Measurements from ENCODE around the gene TRIM22. TPM values are rescaled to one million over a fixed set of nuclear protein-coding genes. Genes with fewer than 3 reads are reported as not detected.

TRIM22 gene
- total RNA-seq, 1 experiment from 2014 or later = not detected

DNA sequence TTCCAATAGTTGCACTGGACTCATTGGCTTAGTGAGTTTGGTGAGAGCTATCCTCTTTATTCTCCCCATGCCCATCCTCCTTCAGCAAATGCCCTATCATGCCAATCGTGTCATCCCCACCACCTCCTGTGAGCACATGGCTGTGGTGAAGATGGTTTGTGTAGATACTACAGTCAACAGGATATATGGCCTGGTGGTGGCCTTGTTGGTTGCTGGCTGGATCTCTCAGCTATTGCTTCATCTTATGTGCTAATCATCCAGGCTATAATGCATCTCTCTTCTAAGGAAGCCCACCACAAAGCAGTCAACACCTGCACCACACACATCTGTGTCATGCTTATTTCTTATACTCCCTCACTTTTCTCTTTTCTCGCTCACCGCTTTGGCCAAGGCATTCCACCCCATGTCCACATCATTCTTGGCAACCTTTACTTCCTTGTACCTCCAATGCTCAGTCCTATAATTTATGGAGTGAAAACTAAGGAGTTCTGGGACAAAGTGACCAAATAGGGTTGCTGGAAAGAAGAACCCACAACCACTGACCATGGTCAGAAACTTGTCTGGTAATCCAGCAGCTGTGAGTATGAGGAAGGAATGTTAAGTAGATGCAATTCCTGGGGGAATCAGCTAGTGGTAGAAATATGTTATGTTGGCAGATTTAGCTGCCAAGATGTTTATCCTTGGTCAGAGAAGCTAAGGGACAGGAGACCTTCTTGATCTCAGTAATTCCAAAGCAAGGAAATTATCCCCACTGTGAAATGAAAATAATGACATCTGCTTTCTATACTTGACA is 30.3 kb downstream of the TRIM22 start:
- no peak overlapping the region for H3K4me3 ChIP-seq (ENCODE audit: low read depth, low read length)
- Mint-ChIP-seq H3K27me3 (ENCODE audit: insufficient read depth, unreplicated experiment) (no peaks in the 10 kb centered on the region), H3K36me3 (ENCODE audit: insufficient read depth, unreplicated experiment) (no peaks in the 10 kb centered on the region), H3K4me1 (ENCODE audit: low read depth, unreplicated experiment) (no peaks in the 10 kb centered on the region), H3K27ac (ENCODE audit: unreplicated experiment) (no peak overlapping the region), H3K9me3 (ENCODE audit: unreplicated experiment) (no peaks in the 10 kb centered on the region), H3K4me3 (ENCODE audit: unreplicated experiment) (no peak overlapping the region)
- no peaks in the 10 kb centered on the region for H3K36me3 ChIP-seq (ENCODE audit: control insufficient read depth, insufficient read depth, low read length)
- H3K9me3 ChIP-seq = no peaks in the 10 kb centered on the region
- CTCF ChIA-PET = no interaction called here
- H3K4me1 ChIP-seq = no peaks in the 10 kb centered on the region
- no TSS peak for BruUV-seq (replicated peaks)
- no peaks in the 10 kb centered on the region for H3K27me3 ChIP-seq (replicated peaks; ENCODE audit: control insufficient read depth, insufficient read depth, low read length)
- no peak for DNase-seq
- TF ChIP-seq, protein P1, sequence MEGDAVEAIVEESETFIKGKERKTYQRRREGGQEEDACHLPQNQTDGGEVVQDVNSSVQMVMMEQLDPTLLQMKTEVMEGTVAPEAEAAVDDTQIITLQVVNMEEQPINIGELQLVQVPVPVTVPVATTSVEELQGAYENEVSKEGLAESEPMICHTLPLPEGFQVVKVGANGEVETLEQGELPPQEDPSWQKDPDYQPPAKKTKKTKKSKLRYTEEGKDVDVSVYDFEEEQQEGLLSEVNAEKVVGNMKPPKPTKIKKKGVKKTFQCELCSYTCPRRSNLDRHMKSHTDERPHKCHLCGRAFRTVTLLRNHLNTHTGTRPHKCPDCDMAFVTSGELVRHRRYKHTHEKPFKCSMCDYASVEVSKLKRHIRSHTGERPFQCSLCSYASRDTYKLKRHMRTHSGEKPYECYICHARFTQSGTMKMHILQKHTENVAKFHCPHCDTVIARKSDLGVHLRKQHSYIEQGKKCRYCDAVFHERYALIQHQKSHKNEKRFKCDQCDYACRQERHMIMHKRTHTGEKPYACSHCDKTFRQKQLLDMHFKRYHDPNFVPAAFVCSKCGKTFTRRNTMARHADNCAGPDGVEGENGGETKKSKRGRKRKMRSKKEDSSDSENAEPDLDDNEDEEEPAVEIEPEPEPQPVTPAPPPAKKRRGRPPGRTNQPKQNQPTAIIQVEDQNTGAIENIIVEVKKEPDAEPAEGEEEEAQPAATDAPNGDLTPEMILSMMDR (IDR thresholded peaks at IDR 0.05; ENCODE audit: insufficient read depth in 1 of 2, low read depth in 1 of 2, low read length in 1 of 2, severe bottlenecking in 1 of 2, unreplicated experiment in 1 of 2) = no peak
- intact Hi-C loops (cut with micrococcal nuclease; ENCODE audit: unreplicated experiment) = no loop called here
- POLR2A ChIA-PET = no interaction called here

- H3K27me3 Mint-ChIP-seq (ENCODE audit: insufficient read depth, unreplicated experiment) = peaks cover 3% of the 10 kb centered on the region
- POLR2A ChIA-PET = no interaction called here
- CTCF ChIA-PET = no interaction called here
These were observed 33.0 kb downstream of the TRIM22 start for GRCh38 chr11:5722622-5723021.

DNA sequence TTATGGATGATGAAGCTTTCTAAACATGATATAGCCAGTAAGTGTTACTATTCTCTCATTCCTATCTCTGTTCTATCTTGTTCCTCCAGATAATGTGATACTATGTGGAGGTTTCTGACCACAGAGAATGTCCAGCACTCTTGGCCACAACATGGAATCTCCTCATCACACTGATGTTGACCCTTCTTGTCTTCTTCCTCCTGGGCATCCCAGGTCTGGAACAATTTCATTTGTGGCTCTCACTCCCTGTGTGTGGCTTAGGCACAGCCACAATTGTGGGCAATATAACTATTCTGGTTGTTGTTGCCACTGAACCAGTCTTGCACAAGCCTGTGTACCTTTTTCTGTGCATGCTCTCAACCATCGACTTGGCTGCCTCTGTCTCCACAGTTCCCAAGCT is 36.8 kb downstream of the TRIM22 start:
- no TSS peak for BruUV-seq (replicated peaks)
- no peaks in the 10 kb centered on the region for H3K4me1 Mint-ChIP-seq (ENCODE audit: low read depth, unreplicated experiment)
- intact Hi-C loops (cut with micrococcal nuclease; ENCODE audit: unreplicated experiment) = no loop called here
- POLR2A ChIA-PET = no interaction called here
- no peaks in the 10 kb centered on the region for H3K27me3 ChIP-seq (replicated peaks; ENCODE audit: control insufficient read depth, insufficient read depth, low read length)
- H3K4me1 ChIP-seq = no peaks in the 10 kb centered on the region
- TF ChIP-seq, protein P1 (IDR thresholded peaks at IDR 0.05; ENCODE audit: insufficient read depth in 1 of 2, low read depth in 1 of 2, low read length in 1 of 2, severe bottlenecking in 1 of 2, unreplicated experiment in 1 of 2) = no peak
- no peak overlapping the region for H3K27ac Mint-ChIP-seq (ENCODE audit: unreplicated experiment)
- H3K9me3 Mint-ChIP-seq (ENCODE audit: unreplicated experiment) = no peaks in the 10 kb centered on the region
- H3K36me3 ChIP-seq (ENCODE audit: control insufficient read depth, insufficient read depth, low read length) = no peaks in the 10 kb centered on the region
- no peaks in the 10 kb centered on the region for H3K9me3 ChIP-seq
- H3K4me3 Mint-ChIP-seq (ENCODE audit: unreplicated experiment) = no peak overlapping the region
- DNase-seq = no peak
- CTCF ChIA-PET = no interaction called here
- peaks cover 8% of the 10 kb centered on the region for H3K27me3 Mint-ChIP-seq (ENCODE audit: insufficient read depth, unreplicated experiment)
- H3K4me3 ChIP-seq (ENCODE audit: low read depth, low read length) = no peak overlapping the region
- H3K36me3 Mint-ChIP-seq (ENCODE audit: insufficient read depth, unreplicated experiment) = no peaks in the 10 kb centered on the region

More at GRCh38 chr11:5722622-5723021, 33.0 kb downstream of the TRIM22 start:
- H3K4me1 Mint-ChIP-seq (ENCODE audit: low read depth, unreplicated experiment) = no peaks in the 10 kb centered on the region
- no peak for DNase-seq
- no peaks in the 10 kb centered on the region for H3K9me3 ChIP-seq
- H3K36me3 Mint-ChIP-seq (ENCODE audit: insufficient read depth, unreplicated experiment) = no peaks in the 10 kb centered on the region
- H3K27me3 ChIP-seq (replicated peaks; ENCODE audit: control insufficient read depth, insufficient read depth, low read length) = no peaks in the 10 kb centered on the region
- H3K4me3 ChIP-seq (ENCODE audit: low read depth, low read length) = no peak overlapping the region
- H3K4me3 Mint-ChIP-seq (ENCODE audit: unreplicated experiment) = no peak overlapping the region
- H3K4me1 ChIP-seq = no peaks in the 10 kb centered on the region
- no TSS peak for BruUV-seq (replicated peaks)
- H3K27ac Mint-ChIP-seq (ENCODE audit: unreplicated experiment) = no peak overlapping the region
- TF ChIP-seq, protein P1 (IDR thresholded peaks at IDR 0.05; ENCODE audit: insufficient read depth in 1 of 2, low read depth in 1 of 2, low read length in 1 of 2, severe bottlenecking in 1 of 2, unreplicated experiment in 1 of 2) = no peak
- no peaks in the 10 kb centered on the region for H3K9me3 Mint-ChIP-seq (ENCODE audit: unreplicated experiment)
- intact Hi-C loops (cut with micrococcal nuclease; ENCODE audit: unreplicated experiment) = no loop called here
- H3K36me3 ChIP-seq (ENCODE audit: control insufficient read depth, insufficient read depth, low read length) = no peaks in the 10 kb centered on the region
